HUES64 (cell line): ENCODE results near the gene EVA1B.

Source experiments
- H3K27ac ChIP-seq: 2 replicates; pipeline ENCODE4 v1.7.0; 2013; ENCODE audit warnings: low read depth, low read length, inconsistent platforms
- H3K27me3 ChIP-seq: 2 replicates; pipeline ENCODE4 v1.6.1; 2013; ENCODE audit warnings: mild to moderate bottlenecking, low read length; ENCODE audit not compliant: insufficient read depth
- H3K36me3 ChIP-seq: 2 replicates; pipeline ENCODE4 v1.6.1; 2013; ENCODE audit warnings: mild to moderate bottlenecking, low read length; ENCODE audit not compliant: insufficient read depth
- H3K4me1 ChIP-seq: 2 replicates; pipeline ENCODE4 v1.6.1; 2013; ENCODE audit warnings: mild to moderate bottlenecking, low read length, moderate library complexity; ENCODE audit not compliant: insufficient read depth
- H3K4me3 ChIP-seq: 2 replicates; pipeline ENCODE4 v1.5.1; 2013; ENCODE audit warnings: mild to moderate bottlenecking, low read length, moderate library complexity
- H3K9ac ChIP-seq: 2 replicates; pipeline ENCODE4 v1.6.1; 2013; ENCODE audit warnings: mild to moderate bottlenecking, low read depth, low read length
- H3K9me3 ChIP-seq: 2 replicates; pipeline ENCODE4 v1.6.1; 2013; ENCODE audit warnings: low read depth, low read length; ENCODE audit not compliant: insufficient read depth
- WGBS: fragments of 150-250, 120-280 bp; methylation state at CpG from one replicate; pipeline ENCODE4 v1.1.7; 2013; ENCODE audit warnings: missing lambda C conversion rate; 5-methylcytosine and 5-hydroxymethylcytosine counted together

EVA1B gene

DNA sequence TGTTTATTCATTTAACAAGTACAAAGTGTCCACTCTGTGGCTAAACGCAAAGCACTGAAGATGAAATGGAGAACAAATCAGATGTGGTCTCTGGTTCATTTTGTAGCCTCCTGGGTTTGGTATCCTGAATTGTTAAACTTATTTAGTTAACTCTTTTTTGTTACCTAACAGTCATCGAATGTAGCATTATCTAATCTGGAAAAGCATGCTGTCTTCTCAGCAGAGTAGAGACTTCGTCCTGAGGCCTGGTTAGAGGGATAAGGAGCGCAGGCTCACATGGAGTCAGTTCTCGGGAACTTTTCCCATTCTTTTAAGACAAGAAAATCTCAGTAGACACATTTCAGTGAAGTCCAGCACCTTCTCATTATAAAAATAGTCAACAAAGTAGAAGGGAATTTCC, 50.4 kb downstream of the EVA1B start:
- peaks cover 45% of the 10 kb centered on the region for H3K36me3 ChIP-seq

More for the DNA sequence above, 50.4 kb downstream of the EVA1B start:
- H3K27ac ChIP-seq: no peak overlapping the region
- H3K4me3 ChIP-seq: no peak overlapping the region
- no peaks in the 10 kb centered on the region for H3K4me1 ChIP-seq
- H3K9me3 ChIP-seq: no peaks in the 10 kb centered on the region
- H3K27me3 ChIP-seq: no peaks in the 10 kb centered on the region
- no peak overlapping the region for H3K9ac ChIP-seq
- WGBS: 96% methylated on average over 5 of the region's 5 CpGs
